Measurements from ENCODE around the gene CD74. TPM values are rescaled to one million over a fixed set of nuclear protein-coding genes. Genes with fewer than 3 reads are reported as not detected.

The CD74 gene
- 5,323 and 5,628 TPM in 2 replicates for total RNA-seq

GRCh38 chr5:150412319-150413175 lies at the start of gene CD74:
Gene CD74, minus strand, starts transcription at chr5:150412910. Its CDS starts 161 bp downstream, at chr5:150412749.
- peaks cover 2% of the 10 kb centered on the region for H3K27me3 Mint-ChIP-seq
- peaks cover 50% of the 10 kb centered on the region for H3K36me3 Mint-ChIP-seq (ENCODE audit: low read depth)
- intact Hi-C loops (cut with micrococcal nuclease), result loop anchor here (1.0 to 5.0 kb wide), 6 partner anchors 14 to 840 kb away; partner anchors contain the start of genes ANXA6 and GM2A
- no peaks in the 10 kb centered on the region for H3K9me3 Mint-ChIP-seq
- DNase-seq (peak; percentile 91), ATAC-seq (ENCODE audit: low read depth) (peak; percentile 65)
- peaks cover 67% of the 10 kb centered on the region for H3K4me1 Mint-ChIP-seq
- ChIA-PET POLR2A (interaction anchor here (0.6 to 43.9 kb wide), 21 partner anchors 4 to 845 kb away, joined by 3 to 2478 read pairs (median 4); partner anchors contain the start of genes CD74, HMGXB3, RBM22 and RPS14), CTCF (interaction anchor here (0.6 to 4.7 kb wide), 4 partner anchors 15 to 45 kb away, joined by 3 to 43 read pairs (median 14); no protein-coding TSS in a partner anchor)
- H3K27ac Mint-ChIP-seq, result peak within 1 kb of the TSS; percentile 100
- TF ChIP-seq CTCF (IDR thresholded peaks at IDR 0.05), result no peak
- H3K4me3 Mint-ChIP-seq, result peak within 1 kb of the TSS; percentile 98

DNA sequence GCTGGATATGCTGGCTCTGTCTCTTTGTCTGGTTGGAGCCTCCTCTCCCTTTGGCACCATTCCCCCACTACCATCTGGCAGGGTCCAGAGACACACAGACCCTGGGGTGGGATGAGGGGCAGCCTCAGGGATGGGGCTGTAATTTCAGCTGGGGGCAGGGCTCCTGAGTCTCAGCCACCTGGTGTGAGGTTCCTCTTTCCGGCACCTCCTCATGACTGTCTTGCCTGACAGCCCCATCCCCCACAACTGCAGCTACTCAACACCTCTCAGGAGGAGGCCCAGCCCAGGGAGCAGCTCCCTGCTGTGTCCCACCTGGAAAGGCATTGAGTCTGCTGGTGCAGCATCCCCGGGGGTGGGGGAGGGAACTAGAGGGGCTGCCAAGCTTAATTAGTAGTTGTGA lies 48.5 kb upstream of the CD74 start:
- H3K27me3 Mint-ChIP-seq, result no peaks in the 10 kb centered on the region
- ChIA-PET CTCF (interaction anchor here (0.7 to 3.8 kb wide), 7 partner anchors 12 to 195 kb away, joined by 3 to 51 read pairs (median 4); partner anchors contain the start of gene RPS14), POLR2A (interaction anchor here (0.5 to 1.5 kb wide), 8 partner anchors 11 to 750 kb away, joined by 3 to 11 read pairs (median 4); partner anchors contain the start of genes CD74, RBM22 and RPS14)
- ATAC-seq (ENCODE audit: low read depth) (peak; percentile 78), DNase-seq (peak; percentile 45)
- peaks cover 44% of the 10 kb centered on the region for H3K4me1 Mint-ChIP-seq
- no peaks in the 10 kb centered on the region for H3K9me3 Mint-ChIP-seq
- intact Hi-C loops (cut with micrococcal nuclease), result loop anchor here (1.0 kb wide), 2 partner anchors 29 to 100 kb away; no protein-coding TSS in a partner anchor
- no peaks in the 10 kb centered on the region for H3K36me3 Mint-ChIP-seq (ENCODE audit: low read depth)
- H3K4me3 Mint-ChIP-seq, result no peak overlapping the region
- no peak for TF ChIP-seq CTCF (IDR thresholded peaks at IDR 0.05)
- peak overlapping the region; percentile 84 for H3K27ac Mint-ChIP-seq

GRCh38 chr5:150460781-150461180 lies 48.1 kb upstream of the CD74 start:
- CTCF ChIA-PET, result interaction anchor here (0.7 to 3.8 kb wide), 7 partner anchors 11 to 196 kb away, joined by 3 to 51 read pairs (median 7); partner anchors contain the start of gene RPS14
- intact Hi-C loops (cut with micrococcal nuclease), result loop anchor here (1.0 kb wide), 2 partner anchors 30 to 101 kb away; no protein-coding TSS in a partner anchor
- no peaks in the 10 kb centered on the region for H3K36me3 Mint-ChIP-seq (ENCODE audit: low read depth)
- H3K27ac Mint-ChIP-seq, result peak overlapping the region; percentile 84
- DNase-seq, result no peak
- peak overlapping the region; percentile 35 for H3K4me3 Mint-ChIP-seq
- POLR2A ChIA-PET, result interaction anchor here (0.8 to 1.5 kb wide), 6 partner anchors 11 to 240 kb away, joined by 3 to 11 read pairs (median 5); partner anchors contain the start of genes CD74, RBM22 and RPS14
- no peak for ATAC-seq (ENCODE audit: low read depth)
- H3K9me3 Mint-ChIP-seq, result no peaks in the 10 kb centered on the region
- H3K27me3 Mint-ChIP-seq, result no peaks in the 10 kb centered on the region
- peaks cover 44% of the 10 kb centered on the region for H3K4me1 Mint-ChIP-seq
- TF ChIP-seq CTCF (IDR thresholded peaks at IDR 0.05), result no peak

DNA sequence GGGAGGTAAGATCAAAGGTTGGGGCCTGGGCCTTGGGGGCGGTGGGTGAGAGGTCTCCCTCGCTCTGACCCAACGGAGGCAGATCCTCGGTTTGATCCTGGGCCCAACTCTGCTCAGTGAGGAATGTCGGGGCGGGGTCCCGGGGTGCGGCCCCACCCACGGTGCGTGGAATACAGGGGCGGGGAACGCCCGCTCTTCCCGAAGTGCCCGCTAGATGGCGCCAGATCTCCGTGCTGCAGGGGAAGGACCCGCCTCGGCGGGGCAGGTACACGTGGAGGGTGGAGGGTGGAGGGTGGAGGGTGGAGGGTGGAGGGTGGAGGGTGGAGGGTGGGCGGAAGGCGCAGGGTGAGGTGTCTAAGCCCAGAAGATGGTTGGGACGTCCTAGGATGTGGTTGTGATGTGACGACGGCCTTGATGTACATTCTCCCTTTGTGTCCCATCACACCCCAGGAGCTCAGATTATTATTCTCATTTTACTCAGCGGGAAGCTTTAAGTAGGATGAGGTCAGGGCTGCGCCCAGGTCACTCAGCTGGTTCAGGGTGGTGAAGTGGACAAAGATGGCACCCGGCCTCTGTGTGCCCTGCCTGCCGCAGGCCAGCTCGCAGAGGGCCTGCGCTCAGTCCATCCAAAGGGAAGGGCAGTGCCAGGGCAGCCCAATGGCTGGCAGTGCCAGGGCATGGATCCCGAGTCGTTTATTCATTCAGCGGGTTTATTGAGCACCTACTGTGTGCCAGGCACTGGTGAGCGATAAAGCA lies 46.3 kb upstream of the CD74 start:
- H3K27ac Mint-ChIP-seq, result peak overlapping the region; percentile 50
- intact Hi-C loops (cut with micrococcal nuclease), result loop anchor here (1.0 to 2.0 kb wide), 6 partner anchors 64 to 388 kb away; partner anchors contain the start of gene RBM22

More for the DNA sequence above, 46.3 kb upstream of the CD74 start:
- no peak for TF ChIP-seq CTCF (IDR thresholded peaks at IDR 0.05)
- no peaks in the 10 kb centered on the region for H3K36me3 Mint-ChIP-seq (ENCODE audit: low read depth)
- H3K9me3 Mint-ChIP-seq, result no peaks in the 10 kb centered on the region
- CTCF ChIA-PET, result interaction anchor here (0.6 to 3.8 kb wide), 8 partner anchors 9 to 388 kb away, joined by 3 to 51 read pairs (median 6); partner anchors contain the start of genes IRGM and RPS14
- peak; percentile 90 for DNase-seq
- peak overlapping the region; percentile 58 for H3K4me3 Mint-ChIP-seq
- ATAC-seq (ENCODE audit: low read depth), result peak; percentile 94
- POLR2A ChIA-PET, result interaction anchor here (0.7 to 3.1 kb wide), 6 partner anchors 9 to 300 kb away, joined by 3 to 28 read pairs (median 4); partner anchors contain the start of genes DCTN4 and RPS14
- H3K4me1 Mint-ChIP-seq, result peaks cover 44% of the 10 kb centered on the region
- H3K27me3 Mint-ChIP-seq, result no peaks in the 10 kb centered on the region
